HepG2 (cell line): Measurements from ENCODE around the gene TXNIP. TPM values are rescaled to one million over a fixed set of nuclear protein-coding genes. Genes with fewer than 3 reads are reported as not detected.
A peak's percentile ranks its signal among the peaks of the same experiment; 100 is the strongest.

Source experiments
- AGO2 ChIP-seq: fragments of 200-400 bp; formaldehyde crosslinking; optimal IDR thresholded peaks from 2 replicates; pipeline ENCODE3; 2017; ENCODE audit warnings: mild to moderate bottlenecking, low read depth, low read length, moderate library complexity
- GATAD2A ChIP-seq: IDR thresholded peaks from 2 replicates; pipeline ENCODE4 v1.6.1; 2016
- HIVEP1 ChIP-seq: sonication (generic); formaldehyde crosslinking; IDR thresholded peaks from 2 replicates; pipeline ENCODE4 v1.4.0; 2020; ENCODE audit warnings: mild to moderate bottlenecking, missing genetic modification reagents
- IRX3 ChIP-seq: sonication (generic); formaldehyde crosslinking; IDR thresholded peaks from 2 replicates; pipeline ENCODE4 v1.8.1; 2023; ENCODE audit warnings: mild to moderate bottlenecking, low read depth, missing genetic modification reagents, borderline replicate concordance
- PRPF4 ChIP-seq: fragments of 200-400 bp; formaldehyde crosslinking; IDR thresholded peaks from 2 replicates; pipeline ENCODE4 v1.6.1; 2016; ENCODE audit warnings: low read length, low read depth; ENCODE audit not compliant: poor library complexity, severe bottlenecking
- STAG1 ChIP-seq: sonication (generic); formaldehyde crosslinking; IDR thresholded peaks from 2 replicates; pipeline ENCODE4 v1.4.0; 2020; ENCODE audit warnings: missing genetic modification reagents
- TOPORS ChIP-seq: sonication (generic); formaldehyde crosslinking; IDR thresholded peaks from 2 replicates; pipeline ENCODE4 v1.8.0; 2023; ENCODE audit warnings: mild to moderate bottlenecking, missing genetic modification reagents
- ZNF598 ChIP-seq: sonication (generic); formaldehyde crosslinking; IDR thresholded peaks from 2 replicates; pipeline ENCODE4 v1.5.1; 2020; ENCODE audit warnings: mild to moderate bottlenecking, missing genetic modification reagents, borderline replicate concordance
- ZNF788 ChIP-seq: sonication (generic); formaldehyde crosslinking; IDR thresholded peaks from 2 replicates; pipeline ENCODE4 v1.5.0; 2020; ENCODE audit warnings: mild to moderate bottlenecking, missing genetic modification reagents, borderline replicate concordance
- polyA plus RNA-seq, 8 experiments: library from polyadenylated mRNA; depleted of rRNA in 3 of 8; stranded (reverse) in 7 of 8; unstranded in 1 of 8; fragments of >200 nt; fragmentation: Illumina TruSeq in 4 of 8; extraction: Trizol in 4 of 8; gene quantifications; 2 replicates each; pipeline versions ENCODE4 v1.2.1 to v1.2.3, GENCODE V29; 2011 to 2016; ENCODE audit warnings: low read depth in 4 of 8, missing spikeins in 1 of 8, mixed read lengths in 1 of 8; ENCODE audit not compliant: insufficient read depth in 1 of 8
- total RNA-seq, 5 experiments: library from RNA; depleted of rRNA; stranded (reverse); fragments of >200 nt; fragmentation: Illumina TruSeq; extraction: Trizol; gene quantifications; 2 replicates each; pipeline ENCODE4 v1.2.3, GENCODE V29; 2016; ENCODE audit warnings: low read depth in 1 of 5
- TF ChIP-seq, protein P1 (sequence below): sonication (generic); formaldehyde crosslinking; IDR thresholded peaks from 2 replicates; pipeline ENCODE4 v1.9.0; 2022; ENCODE audit warnings: low read depth, missing genetic modification reagents
- TF ChIP-seq, protein P2 (sequence below): IDR thresholded peaks from 2 replicates; pipeline ENCODE4 v1.6.1; 2016; ENCODE audit warnings: missing compliant biosample characterization, missing genetic modification reagents, borderline replicate concordance
- TF ChIP-seq, protein P3 (sequence below): IDR thresholded peaks from 2 replicates; pipeline ENCODE4 v1.6.1; 2016; ENCODE audit warnings: low read depth, missing genetic modification reagents, missing compliant biosample characterization
- TF ChIP-seq, protein P4 (sequence below): sonication (generic); formaldehyde crosslinking; IDR thresholded peaks from 2 replicates; pipeline ENCODE4 v1.4.0; 2020; ENCODE audit warnings: missing genetic modification reagents
- TF ChIP-seq, protein P5 (sequence below): sonication (generic); formaldehyde crosslinking; IDR thresholded peaks from 2 replicates; pipeline ENCODE4 v1.4.0; 2020; ENCODE audit warnings: missing genetic modification reagents
- TF ChIP-seq, protein P6 (sequence below): sonication (generic); formaldehyde crosslinking; IDR thresholded peaks from 2 replicates; pipeline ENCODE4 v1.4.0; 2020; ENCODE audit warnings: mild to moderate bottlenecking, missing genetic modification reagents

The TXNIP gene
- total and polyA plus RNA-seq, 2 of the 13 experiments (the other 11 are each of a cell fraction or from before 2014, with no cell fraction given) = 24.4 to 237 TPM

DNA sequence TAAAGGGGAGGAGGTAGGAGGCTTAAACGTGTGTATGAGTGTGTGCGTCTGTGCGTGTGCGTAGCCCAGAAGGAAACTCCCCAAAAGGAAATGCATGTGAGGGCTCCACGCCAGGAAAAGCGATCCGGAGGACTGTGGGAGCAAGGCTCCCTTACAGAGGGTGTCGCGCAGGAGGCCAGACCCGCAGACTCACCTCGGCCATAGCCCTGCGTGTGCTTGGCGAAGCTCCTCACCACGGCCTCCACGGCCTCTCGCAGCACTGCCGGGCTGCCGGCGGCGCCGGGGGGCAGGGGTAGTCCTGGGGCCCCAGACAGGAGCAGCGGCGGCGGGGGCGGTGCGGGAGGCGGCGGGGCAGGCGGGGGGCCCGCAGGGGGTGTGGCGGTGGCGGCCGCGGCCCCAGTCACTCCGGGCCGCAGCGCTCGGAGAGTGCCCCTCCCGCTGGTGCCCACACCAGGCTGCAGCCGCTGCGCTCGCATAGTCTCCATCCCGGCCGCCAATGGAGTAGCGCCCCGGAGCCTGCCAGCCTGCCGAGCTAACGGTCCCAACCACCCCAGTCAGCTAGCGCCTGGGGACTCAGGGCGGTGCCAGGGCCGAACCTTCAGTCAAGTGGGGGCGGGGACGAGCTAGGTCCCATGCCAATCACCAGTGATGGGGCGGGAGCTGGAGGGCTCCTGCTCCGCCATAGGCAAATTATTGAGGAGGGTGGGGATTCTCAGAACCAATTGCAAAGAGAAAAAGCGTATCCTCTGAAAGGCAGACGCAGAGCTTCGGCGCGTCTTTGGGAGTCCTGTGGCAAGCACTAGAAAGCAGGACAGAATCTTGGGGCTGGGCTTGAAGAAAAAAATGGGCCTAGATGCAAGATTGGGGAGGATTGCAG, 38.7 kb downstream of the TXNIP start, which contains the start of gene LIX1L (continued):
- TF ChIP-seq, protein P1, sequence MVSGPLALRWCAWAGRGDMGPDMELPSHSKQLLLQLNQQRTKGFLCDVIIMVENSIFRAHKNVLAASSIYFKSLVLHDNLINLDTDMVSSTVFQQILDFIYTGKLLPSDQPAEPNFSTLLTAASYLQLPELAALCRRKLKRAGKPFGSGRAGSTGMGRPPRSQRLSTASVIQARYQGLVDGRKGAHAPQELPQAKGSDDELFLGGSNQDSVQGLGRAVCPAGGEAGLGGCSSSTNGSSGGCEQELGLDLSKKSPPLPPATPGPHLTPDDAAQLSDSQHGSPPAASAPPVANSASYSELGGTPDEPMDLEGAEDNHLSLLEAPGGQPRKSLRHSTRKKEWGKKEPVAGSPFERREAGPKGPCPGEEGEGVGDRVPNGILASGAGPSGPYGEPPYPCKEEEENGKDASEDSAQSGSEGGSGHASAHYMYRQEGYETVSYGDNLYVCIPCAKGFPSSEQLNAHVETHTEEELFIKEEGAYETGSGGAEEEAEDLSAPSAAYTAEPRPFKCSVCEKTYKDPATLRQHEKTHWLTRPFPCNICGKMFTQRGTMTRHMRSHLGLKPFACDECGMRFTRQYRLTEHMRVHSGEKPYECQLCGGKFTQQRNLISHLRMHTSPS = peak; percentile 80
- TF ChIP-seq HIVEP1 (CRISPR knock-in tag) (0 out of 2 replicates have a peak, but pooled peaks have one; percentile 39), TOPORS (CRISPR knock-in tag) (0 out of 2 replicates have a peak, but pooled peaks have one; percentile 36), ZNF788 (CRISPR knock-in tag) (peak; percentile 34; the same call in 1 of the 2 replicates), IRX3 (CRISPR knock-in tag) (peak; percentile 59; the same call in 1 of the 2 replicates), GATAD2A (CRISPR knock-in tag) (no peak), PRPF4 (no peak), AGO2 (peak; percentile 20), ZNF598 (CRISPR knock-in tag) (no peak), STAG1 (CRISPR knock-in tag) (no peak)
- TF ChIP-seq, protein P2, sequence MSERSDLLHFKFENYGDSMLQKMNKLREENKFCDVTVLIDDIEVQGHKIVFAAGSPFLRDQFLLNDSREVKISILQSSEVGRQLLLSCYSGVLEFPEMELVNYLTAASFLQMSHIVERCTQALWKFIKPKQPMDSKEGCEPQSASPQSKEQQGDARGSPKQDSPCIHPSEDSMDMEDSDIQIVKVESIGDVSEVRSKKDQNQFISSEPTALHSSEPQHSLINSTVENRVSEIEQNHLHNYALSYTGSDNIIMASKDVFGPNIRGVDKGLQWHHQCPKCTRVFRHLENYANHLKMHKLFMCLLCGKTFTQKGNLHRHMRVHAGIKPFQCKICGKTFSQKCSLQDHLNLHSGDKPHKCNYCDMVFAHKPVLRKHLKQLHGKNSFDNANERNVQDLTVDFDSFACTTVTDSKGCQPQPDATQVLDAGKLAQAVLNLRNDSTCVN (CRISPR knock-in tag) = no peak
- TF ChIP-seq, protein P3, sequence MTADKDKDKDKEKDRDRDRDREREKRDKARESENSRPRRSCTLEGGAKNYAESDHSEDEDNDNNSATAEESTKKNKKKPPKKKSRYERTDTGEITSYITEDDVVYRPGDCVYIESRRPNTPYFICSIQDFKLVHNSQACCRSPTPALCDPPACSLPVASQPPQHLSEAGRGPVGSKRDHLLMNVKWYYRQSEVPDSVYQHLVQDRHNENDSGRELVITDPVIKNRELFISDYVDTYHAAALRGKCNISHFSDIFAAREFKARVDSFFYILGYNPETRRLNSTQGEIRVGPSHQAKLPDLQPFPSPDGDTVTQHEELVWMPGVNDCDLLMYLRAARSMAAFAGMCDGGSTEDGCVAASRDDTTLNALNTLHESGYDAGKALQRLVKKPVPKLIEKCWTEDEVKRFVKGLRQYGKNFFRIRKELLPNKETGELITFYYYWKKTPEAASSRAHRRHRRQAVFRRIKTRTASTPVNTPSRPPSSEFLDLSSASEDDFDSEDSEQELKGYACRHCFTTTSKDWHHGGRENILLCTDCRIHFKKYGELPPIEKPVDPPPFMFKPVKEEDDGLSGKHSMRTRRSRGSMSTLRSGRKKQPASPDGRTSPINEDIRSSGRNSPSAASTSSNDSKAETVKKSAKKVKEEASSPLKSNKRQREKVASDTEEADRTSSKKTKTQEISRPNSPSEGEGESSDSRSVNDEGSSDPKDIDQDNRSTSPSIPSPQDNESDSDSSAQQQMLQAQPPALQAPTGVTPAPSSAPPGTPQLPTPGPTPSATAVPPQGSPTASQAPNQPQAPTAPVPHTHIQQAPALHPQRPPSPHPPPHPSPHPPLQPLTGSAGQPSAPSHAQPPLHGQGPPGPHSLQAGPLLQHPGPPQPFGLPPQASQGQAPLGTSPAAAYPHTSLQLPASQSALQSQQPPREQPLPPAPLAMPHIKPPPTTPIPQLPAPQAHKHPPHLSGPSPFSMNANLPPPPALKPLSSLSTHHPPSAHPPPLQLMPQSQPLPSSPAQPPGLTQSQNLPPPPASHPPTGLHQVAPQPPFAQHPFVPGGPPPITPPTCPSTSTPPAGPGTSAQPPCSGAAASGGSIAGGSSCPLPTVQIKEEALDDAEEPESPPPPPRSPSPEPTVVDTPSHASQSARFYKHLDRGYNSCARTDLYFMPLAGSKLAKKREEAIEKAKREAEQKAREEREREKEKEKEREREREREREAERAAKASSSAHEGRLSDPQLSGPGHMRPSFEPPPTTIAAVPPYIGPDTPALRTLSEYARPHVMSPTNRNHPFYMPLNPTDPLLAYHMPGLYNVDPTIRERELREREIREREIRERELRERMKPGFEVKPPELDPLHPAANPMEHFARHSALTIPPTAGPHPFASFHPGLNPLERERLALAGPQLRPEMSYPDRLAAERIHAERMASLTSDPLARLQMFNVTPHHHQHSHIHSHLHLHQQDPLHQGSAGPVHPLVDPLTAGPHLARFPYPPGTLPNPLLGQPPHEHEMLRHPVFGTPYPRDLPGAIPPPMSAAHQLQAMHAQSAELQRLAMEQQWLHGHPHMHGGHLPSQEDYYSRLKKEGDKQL = no peak
- TF ChIP-seq, protein P4, sequence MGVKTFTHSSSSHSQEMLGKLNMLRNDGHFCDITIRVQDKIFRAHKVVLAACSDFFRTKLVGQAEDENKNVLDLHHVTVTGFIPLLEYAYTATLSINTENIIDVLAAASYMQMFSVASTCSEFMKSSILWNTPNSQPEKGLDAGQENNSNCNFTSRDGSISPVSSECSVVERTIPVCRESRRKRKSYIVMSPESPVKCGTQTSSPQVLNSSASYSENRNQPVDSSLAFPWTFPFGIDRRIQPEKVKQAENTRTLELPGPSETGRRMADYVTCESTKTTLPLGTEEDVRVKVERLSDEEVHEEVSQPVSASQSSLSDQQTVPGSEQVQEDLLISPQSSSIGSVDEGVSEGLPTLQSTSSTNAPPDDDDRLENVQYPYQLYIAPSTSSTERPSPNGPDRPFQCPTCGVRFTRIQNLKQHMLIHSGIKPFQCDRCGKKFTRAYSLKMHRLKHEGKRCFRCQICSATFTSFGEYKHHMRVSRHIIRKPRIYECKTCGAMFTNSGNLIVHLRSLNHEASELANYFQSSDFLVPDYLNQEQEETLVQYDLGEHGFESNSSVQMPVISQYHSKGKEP (CRISPR knock-in tag) = no peak
- TF ChIP-seq, protein P5, sequence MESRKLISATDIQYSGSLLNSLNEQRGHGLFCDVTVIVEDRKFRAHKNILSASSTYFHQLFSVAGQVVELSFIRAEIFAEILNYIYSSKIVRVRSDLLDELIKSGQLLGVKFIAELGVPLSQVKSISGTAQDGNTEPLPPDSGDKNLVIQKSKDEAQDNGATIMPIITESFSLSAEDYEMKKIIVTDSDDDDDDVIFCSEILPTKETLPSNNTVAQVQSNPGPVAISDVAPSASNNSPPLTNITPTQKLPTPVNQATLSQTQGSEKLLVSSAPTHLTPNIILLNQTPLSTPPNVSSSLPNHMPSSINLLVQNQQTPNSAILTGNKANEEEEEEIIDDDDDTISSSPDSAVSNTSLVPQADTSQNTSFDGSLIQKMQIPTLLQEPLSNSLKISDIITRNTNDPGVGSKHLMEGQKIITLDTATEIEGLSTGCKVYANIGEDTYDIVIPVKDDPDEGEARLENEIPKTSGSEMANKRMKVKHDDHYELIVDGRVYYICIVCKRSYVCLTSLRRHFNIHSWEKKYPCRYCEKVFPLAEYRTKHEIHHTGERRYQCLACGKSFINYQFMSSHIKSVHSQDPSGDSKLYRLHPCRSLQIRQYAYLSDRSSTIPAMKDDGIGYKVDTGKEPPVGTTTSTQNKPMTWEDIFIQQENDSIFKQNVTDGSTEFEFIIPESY (CRISPR knock-in tag) = no peak
- TF ChIP-seq, protein P6, sequence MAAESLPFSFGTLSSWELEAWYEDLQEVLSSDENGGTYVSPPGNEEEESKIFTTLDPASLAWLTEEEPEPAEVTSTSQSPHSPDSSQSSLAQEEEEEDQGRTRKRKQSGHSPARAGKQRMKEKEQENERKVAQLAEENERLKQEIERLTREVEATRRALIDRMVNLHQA (CRISPR knock-in tag) = no peak
